K562 (cell line): ENCODE results near the gene BNIPL. TPM values are rescaled to one million over a fixed set of nuclear protein-coding genes. Genes with fewer than 3 reads are reported as not detected.

Source experiments
- EP400 ChIP-seq: fragments of 450-650 bp; IDR thresholded peaks from 2 replicates; pipeline ENCODE4 v1.6.1; 2017; ENCODE audit warnings: antibody characterized with exemption, mild to moderate bottlenecking, moderate library complexity
- POLR2A ChIP-seq: fragments of 450-650 bp; conservative IDR thresholded peaks from 2 replicates; pipeline ENCODE4 v1.6.1; 2016
- RB1 ChIP-seq: fragments of 450-650 bp; IDR thresholded peaks from 2 replicates; pipeline ENCODE4 v1.6.1; 2017; ENCODE audit warnings: low read depth, mild to moderate bottlenecking
- RBFOX2 ChIP-seq: fragments of 200-400 bp; formaldehyde crosslinking; IDR thresholded peaks from 2 replicates; pipeline ENCODE4 v1.6.1; 2017; ENCODE audit warnings: low read depth, mild to moderate bottlenecking, low read length, moderate library complexity
- SAFB2 ChIP-seq: fragments of 200-400 bp; formaldehyde crosslinking; IDR thresholded peaks from 2 replicates; pipeline ENCODE4 v1.6.1; 2018; ENCODE audit warnings: borderline replicate concordance, low read length, low read depth, moderate library complexity; ENCODE audit not compliant: severe bottlenecking
- SP1 ChIP-seq: sonication (generic); formaldehyde crosslinking; IDR thresholded peaks from 2 replicates; pipeline ENCODE4 v1.8.1; 2022; ENCODE audit warnings: mild to moderate bottlenecking, missing genetic modification reagents
- TCF7 ChIP-seq: sonication (generic); IDR thresholded peaks from 2 replicates; pipeline ENCODE4 v1.6.1; 2016; ENCODE audit warnings: antibody characterized with exemption, borderline replicate concordance
- YY1 ChIP-seq, 3 experiments: IDR thresholded peaks; 2 replicates each; pipeline ENCODE4 v1.6.1; 2011; ENCODE audit warnings: low read length in 2 of 3, mild to moderate bottlenecking in 2 of 3, moderate library complexity in 2 of 3, borderline replicate concordance in 1 of 3, control low read depth in 1 of 3, low read depth in 1 of 3; ENCODE audit not compliant: insufficient read depth in 3 of 3, insufficient replicate concordance in 2 of 3, control insufficient read depth in 1 of 3, insufficient read length in 1 of 3; ENCODE audit errors: extremely low read depth in 1 of 3
- ZFX ChIP-seq: sonication (generic); formaldehyde crosslinking; IDR thresholded peaks from 2 replicates; pipeline ENCODE4 v1.8.0; 2022; ENCODE audit warnings: mild to moderate bottlenecking, missing genetic modification reagents, moderate library complexity
- ZNF133 ChIP-seq: fragments of 250-450 bp; sonication (Bioruptor Pico); IDR thresholded peaks from 2 replicates; pipeline ENCODE4 v1.4.0; 2020; ENCODE audit warnings: mild to moderate bottlenecking
- ZNF174 ChIP-seq: fragments of 250-450 bp; sonication (Bioruptor Pico); IDR thresholded peaks from 2 replicates; pipeline ENCODE4 v1.4.0; 2020; ENCODE audit warnings: mild to moderate bottlenecking
- ZNF436 ChIP-seq: fragments of 250-450, 450-650 bp; sonication (Bioruptor Pico); formaldehyde crosslinking; IDR thresholded peaks from 2 replicates; pipeline ENCODE4 v1.7.0; 2020; ENCODE audit warnings: mild to moderate bottlenecking
- polyA plus RNA-seq, 8 experiments: library from polyadenylated mRNA; depleted of rRNA in 4 of 8; stranded (reverse) in 5 of 8; unstranded in 3 of 8; fragments of >200 nt; fragmentation: Nextera tagmentation in 2 of 8; fragmentation: Illumina TruSeq in 1 of 8; extraction: Ambion mirVana in 2 of 8; extraction: Trizol in 1 of 8; gene quantifications; 2 replicates each; pipeline versions ENCODE4 v1.2.1 to v1.2.3, GENCODE V29; 2011 to 2014; ENCODE audit warnings: inconsistent platforms in 1 of 8, missing spikeins in 1 of 8
- total RNA-seq, 7 experiments: library from RNA; depleted of rRNA in 6 of 7; stranded (reverse); fragments of >200 nt in 6 of 7; fragmentation: Illumina TruSeq in 2 of 7; extraction: Trizol in 2 of 7; gene quantifications; 2 replicates each; pipeline versions ENCODE4 v1.2.1 to v1.2.3, GENCODE V29; 2011 to 2021; ENCODE audit warnings: low replicate concordance in 1 of 7
- TF ChIP-seq, protein P1 (sequence below): sonication (generic); formaldehyde crosslinking; IDR thresholded peaks from 2 replicates; pipeline ENCODE4 v1.8.0; 2023; ENCODE audit warnings: mild to moderate bottlenecking, missing genetic modification reagents
- TF ChIP-seq, protein P2 (sequence below): fragments of 450-650 bp; IDR thresholded peaks from one replicate; pipeline ENCODE4 v1.6.1; 2018; ENCODE audit warnings: mild to moderate bottlenecking, moderate library complexity; ENCODE audit not compliant: partially characterized antibody
- TF ChIP-seq, protein P3 (sequence below): fragments of 450-650 bp; IDR thresholded peaks from 2 replicates; pipeline ENCODE4 v1.6.1; 2014; ENCODE audit warnings: low read depth, mild to moderate bottlenecking, moderate library complexity, borderline replicate concordance
- TF ChIP-seq, protein P4 (sequence below): sonication (generic); IDR thresholded peaks from 2 replicates; pipeline ENCODE4 v1.6.1; 2016
- TF ChIP-seq, protein P5 (sequence below): sonication (generic); formaldehyde crosslinking; IDR thresholded peaks from 2 replicates; pipeline ENCODE4 v1.8.1; 2023; ENCODE audit warnings: mild to moderate bottlenecking, missing genetic modification reagents

The BNIPL gene
- total and polyA plus RNA-seq, 9 of the 15 experiments (the other 6 are each of a cell fraction or from before 2014, with no cell fraction given), result 0.08 to 1.4 (median 0.68) TPM

DNA sequence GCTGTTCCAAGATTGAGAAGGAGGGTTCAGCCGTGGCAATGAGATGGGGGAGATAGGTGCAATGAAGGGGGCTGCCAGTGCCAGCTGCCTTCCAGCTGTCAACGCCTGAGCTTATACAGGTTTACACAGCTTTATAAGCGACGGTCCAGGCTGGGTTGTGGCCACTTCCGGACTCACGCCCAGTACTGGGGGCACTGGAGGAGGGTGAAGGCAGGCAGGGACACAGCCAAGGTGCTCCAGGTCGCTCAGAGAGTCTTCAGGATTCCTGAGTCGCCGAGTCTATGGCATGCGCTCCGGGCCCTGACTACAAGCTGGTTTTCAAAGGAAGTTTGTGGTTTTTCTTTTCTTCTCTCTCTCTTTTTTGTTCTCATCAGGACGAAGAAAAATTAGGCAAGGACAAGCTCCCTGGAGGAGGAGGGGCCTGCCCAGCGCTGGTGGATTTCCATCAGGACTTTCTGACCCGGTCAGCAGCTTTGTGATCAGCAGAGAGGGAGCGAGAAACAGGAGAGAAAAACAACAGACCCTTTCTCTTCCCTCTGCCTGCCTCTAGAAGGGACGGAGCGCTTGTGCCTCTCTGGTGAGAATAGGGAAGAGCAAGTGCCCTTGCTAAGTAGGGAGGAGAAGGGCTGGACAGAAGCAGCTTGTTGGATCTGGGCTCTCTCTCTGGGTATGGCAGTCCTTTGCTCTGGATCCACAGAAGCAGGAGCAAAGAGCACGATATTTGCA, 29.9 kb upstream of the BNIPL start, which contains the start of gene MINDY1 (continued):
- TF ChIP-seq, protein P1, sequence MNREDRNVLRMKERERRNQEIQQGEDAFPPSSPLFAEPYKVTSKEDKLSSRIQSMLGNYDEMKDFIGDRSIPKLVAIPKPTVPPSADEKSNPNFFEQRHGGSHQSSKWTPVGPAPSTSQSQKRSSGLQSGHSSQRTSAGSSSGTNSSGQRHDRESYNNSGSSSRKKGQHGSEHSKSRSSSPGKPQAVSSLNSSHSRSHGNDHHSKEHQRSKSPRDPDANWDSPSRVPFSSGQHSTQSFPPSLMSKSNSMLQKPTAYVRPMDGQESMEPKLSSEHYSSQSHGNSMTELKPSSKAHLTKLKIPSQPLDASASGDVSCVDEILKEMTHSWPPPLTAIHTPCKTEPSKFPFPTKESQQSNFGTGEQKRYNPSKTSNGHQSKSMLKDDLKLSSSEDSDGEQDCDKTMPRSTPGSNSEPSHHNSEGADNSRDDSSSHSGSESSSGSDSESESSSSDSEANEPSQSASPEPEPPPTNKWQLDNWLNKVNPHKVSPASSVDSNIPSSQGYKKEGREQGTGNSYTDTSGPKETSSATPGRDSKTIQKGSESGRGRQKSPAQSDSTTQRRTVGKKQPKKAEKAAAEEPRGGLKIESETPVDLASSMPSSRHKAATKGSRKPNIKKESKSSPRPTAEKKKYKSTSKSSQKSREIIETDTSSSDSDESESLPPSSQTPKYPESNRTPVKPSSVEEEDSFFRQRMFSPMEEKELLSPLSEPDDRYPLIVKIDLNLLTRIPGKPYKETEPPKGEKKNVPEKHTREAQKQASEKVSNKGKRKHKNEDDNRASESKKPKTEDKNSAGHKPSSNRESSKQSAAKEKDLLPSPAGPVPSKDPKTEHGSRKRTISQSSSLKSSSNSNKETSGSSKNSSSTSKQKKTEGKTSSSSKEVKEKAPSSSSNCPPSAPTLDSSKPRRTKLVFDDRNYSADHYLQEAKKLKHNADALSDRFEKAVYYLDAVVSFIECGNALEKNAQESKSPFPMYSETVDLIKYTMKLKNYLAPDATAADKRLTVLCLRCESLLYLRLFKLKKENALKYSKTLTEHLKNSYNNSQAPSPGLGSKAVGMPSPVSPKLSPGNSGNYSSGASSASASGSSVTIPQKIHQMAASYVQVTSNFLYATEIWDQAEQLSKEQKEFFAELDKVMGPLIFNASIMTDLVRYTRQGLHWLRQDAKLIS (CRISPR knock-in tag), result 0 out of 2 replicates have a peak, but pooled peaks have one; percentile 18
- TF ChIP-seq YY1 (IDR thresholded peaks at IDR 0.05; ENCODE audit: borderline replicate concordance in 1 of 3, control insufficient read depth in 1 of 3, extremely low read depth in 1 of 3, insufficient read depth in 3 of 3, insufficient read length in 1 of 3, insufficient replicate concordance in 2 of 3, low read depth in 1 of 3, low read length in 2 of 3) (peak in 2 of 3 experiments; percentile 27 to 41), TCF7 (no peak), SAFB2 (no peak), EP400 (peak; percentile 30; the same call in 1 of the 2 replicates), ZNF436 (no peak), RBFOX2 (peak; percentile 45; the same call in 1 of the 2 replicates), ZFX (peak; percentile 30; the same call in 1 of the 2 replicates), ZNF133 (no peak), SP1 (CRISPR knock-in tag) (0 out of 2 replicates have a peak, but pooled peaks have one; percentile 26), POLR2A (peak; percentile 61; the same call in 1 of the 2 replicates), ZNF174 (CRISPR knock-in tag) (no peak), RB1 (0 out of 2 replicates have a peak, but pooled peaks have one; percentile 41)
- TF ChIP-seq, protein P2, sequence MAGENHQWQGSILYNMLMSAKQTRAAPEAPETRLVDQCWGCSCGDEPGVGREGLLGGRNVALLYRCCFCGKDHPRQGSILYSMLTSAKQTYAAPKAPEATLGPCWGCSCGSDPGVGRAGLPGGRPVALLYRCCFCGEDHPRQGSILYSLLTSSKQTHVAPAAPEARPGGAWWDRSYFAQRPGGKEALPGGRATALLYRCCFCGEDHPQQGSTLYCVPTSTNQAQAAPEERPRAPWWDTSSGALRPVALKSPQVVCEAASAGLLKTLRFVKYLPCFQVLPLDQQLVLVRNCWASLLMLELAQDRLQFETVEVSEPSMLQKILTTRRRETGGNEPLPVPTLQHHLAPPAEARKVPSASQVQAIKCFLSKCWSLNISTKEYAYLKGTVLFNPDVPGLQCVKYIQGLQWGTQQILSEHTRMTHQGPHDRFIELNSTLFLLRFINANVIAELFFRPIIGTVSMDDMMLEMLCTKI, result no peak
- TF ChIP-seq, protein P3, sequence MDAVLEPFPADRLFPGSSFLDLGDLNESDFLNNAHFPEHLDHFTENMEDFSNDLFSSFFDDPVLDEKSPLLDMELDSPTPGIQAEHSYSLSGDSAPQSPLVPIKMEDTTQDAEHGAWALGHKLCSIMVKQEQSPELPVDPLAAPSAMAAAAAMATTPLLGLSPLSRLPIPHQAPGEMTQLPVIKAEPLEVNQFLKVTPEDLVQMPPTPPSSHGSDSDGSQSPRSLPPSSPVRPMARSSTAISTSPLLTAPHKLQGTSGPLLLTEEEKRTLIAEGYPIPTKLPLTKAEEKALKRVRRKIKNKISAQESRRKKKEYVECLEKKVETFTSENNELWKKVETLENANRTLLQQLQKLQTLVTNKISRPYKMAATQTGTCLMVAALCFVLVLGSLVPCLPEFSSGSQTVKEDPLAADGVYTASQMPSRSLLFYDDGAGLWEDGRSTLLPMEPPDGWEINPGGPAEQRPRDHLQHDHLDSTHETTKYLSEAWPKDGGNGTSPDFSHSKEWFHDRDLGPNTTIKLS, result no peak
- TF ChIP-seq, protein P4, sequence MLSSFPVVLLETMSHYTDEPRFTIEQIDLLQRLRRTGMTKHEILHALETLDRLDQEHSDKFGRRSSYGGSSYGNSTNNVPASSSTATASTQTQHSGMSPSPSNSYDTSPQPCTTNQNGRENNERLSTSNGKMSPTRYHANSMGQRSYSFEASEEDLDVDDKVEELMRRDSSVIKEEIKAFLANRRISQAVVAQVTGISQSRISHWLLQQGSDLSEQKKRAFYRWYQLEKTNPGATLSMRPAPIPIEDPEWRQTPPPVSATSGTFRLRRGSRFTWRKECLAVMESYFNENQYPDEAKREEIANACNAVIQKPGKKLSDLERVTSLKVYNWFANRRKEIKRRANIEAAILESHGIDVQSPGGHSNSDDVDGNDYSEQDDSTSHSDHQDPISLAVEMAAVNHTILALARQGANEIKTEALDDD, result no peak
- TF ChIP-seq, protein P5, sequence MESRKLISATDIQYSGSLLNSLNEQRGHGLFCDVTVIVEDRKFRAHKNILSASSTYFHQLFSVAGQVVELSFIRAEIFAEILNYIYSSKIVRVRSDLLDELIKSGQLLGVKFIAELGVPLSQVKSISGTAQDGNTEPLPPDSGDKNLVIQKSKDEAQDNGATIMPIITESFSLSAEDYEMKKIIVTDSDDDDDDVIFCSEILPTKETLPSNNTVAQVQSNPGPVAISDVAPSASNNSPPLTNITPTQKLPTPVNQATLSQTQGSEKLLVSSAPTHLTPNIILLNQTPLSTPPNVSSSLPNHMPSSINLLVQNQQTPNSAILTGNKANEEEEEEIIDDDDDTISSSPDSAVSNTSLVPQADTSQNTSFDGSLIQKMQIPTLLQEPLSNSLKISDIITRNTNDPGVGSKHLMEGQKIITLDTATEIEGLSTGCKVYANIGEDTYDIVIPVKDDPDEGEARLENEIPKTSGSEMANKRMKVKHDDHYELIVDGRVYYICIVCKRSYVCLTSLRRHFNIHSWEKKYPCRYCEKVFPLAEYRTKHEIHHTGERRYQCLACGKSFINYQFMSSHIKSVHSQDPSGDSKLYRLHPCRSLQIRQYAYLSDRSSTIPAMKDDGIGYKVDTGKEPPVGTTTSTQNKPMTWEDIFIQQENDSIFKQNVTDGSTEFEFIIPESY (CRISPR knock-in tag), result no peak
